HFF-Myc (cell line): Measurements from ENCODE around the gene ZSCAN5A.

ENCODE experiments used
- DNase-seq: peaks from one replicate; pipeline ENCODE4 v3.0.0-alpha.2; 2011; ENCODE audit warnings: low read depth; ENCODE audit errors: extremely low read depth
- H3K4me3 ChIP-seq: replicated peaks from 2 replicates; pipeline ENCODE4 v1.5.1; 2011; ENCODE audit warnings: low read depth, mild to moderate bottlenecking, control low read depth, low read length
- CTCF ChIP-seq: IDR thresholded peaks from 2 replicates; pipeline ENCODE4 v1.5.1; 2012; ENCODE audit warnings: mild to moderate bottlenecking, low read depth, low read length, control low read depth; ENCODE audit errors: missing control alignments

ZSCAN5A gene

GRCh38 chr19:56324436-56324835 is 9.8 kb upstream of the ZSCAN5A start:
- H3K4me3 ChIP-seq = no peak overlapping the region
- TF ChIP-seq CTCF = no peak
- no peak for DNase-seq

- TF ChIP-seq CTCF = no peak
- DNase-seq = no peak
- H3K4me3 ChIP-seq = no peak overlapping the region
These were observed 7.4 kb upstream of the ZSCAN5A start for GRCh38 chr19:56321989-56322440.

- H3K4me3 ChIP-seq = no peak overlapping the region
- DNase-seq = no peak
- no peak for TF ChIP-seq CTCF
These were observed 6.8 kb upstream of the ZSCAN5A start for GRCh38 chr19:56321254-56321988.

- H3K4me3 ChIP-seq = no peak overlapping the region
- no peak for TF ChIP-seq CTCF
- DNase-seq = no peak
These were observed 5.4 kb upstream of the ZSCAN5A start for GRCh38 chr19:56319991-56320390.

GRCh38 chr19:56317749-56318148 is 3.1 kb upstream of the ZSCAN5A start:
- no peak for TF ChIP-seq CTCF
- DNase-seq = no peak
- no peak overlapping the region for H3K4me3 ChIP-seq

GRCh38 chr19:56316728-56317127 is 2.1 kb upstream of the ZSCAN5A start:
- H3K4me3 ChIP-seq = no peak overlapping the region
- TF ChIP-seq CTCF = no peak
- no peak for DNase-seq
